ENCODE results near the gene PRR22. TPM values are rescaled to one million over a fixed set of nuclear protein-coding genes. Genes with fewer than 3 reads are reported as not detected.

The PRR22 gene
- total RNA-seq, result 0.26 and 0.37 TPM in 2 replicates

DNA sequence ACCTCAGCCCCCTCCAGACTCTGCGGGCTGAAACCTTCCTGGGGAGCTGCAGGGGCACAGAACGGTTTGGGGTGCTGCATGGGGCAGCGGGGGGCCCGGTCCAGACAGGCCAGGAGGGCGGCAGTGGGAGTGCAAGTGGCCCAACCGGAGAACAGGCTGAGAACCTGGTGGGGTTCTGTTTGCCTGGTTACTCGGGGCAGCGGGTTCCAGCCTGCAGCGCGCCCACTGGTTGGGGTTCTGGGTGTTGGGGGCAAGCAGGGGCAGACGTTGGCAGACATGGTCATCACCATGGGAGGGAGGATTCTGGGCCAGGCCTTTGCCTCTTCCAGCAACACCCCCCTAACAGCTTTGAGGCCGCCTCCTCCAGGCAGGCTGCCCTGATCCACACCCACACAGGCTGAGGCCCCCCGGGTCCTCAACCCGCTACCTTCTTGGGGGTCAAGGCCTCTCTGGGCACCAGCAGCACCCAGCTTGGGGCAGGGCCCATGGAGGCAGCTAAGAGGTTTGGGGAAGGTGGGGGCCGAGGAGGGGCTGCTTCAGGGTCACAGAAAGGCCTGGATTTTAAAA lies at the start of gene PRR22:
Gene PRR22 (minus strand): TSS at position 166 of the 567 bp plus-strand sequence. CDS start 86 bp downstream, at position 80.

DNA sequence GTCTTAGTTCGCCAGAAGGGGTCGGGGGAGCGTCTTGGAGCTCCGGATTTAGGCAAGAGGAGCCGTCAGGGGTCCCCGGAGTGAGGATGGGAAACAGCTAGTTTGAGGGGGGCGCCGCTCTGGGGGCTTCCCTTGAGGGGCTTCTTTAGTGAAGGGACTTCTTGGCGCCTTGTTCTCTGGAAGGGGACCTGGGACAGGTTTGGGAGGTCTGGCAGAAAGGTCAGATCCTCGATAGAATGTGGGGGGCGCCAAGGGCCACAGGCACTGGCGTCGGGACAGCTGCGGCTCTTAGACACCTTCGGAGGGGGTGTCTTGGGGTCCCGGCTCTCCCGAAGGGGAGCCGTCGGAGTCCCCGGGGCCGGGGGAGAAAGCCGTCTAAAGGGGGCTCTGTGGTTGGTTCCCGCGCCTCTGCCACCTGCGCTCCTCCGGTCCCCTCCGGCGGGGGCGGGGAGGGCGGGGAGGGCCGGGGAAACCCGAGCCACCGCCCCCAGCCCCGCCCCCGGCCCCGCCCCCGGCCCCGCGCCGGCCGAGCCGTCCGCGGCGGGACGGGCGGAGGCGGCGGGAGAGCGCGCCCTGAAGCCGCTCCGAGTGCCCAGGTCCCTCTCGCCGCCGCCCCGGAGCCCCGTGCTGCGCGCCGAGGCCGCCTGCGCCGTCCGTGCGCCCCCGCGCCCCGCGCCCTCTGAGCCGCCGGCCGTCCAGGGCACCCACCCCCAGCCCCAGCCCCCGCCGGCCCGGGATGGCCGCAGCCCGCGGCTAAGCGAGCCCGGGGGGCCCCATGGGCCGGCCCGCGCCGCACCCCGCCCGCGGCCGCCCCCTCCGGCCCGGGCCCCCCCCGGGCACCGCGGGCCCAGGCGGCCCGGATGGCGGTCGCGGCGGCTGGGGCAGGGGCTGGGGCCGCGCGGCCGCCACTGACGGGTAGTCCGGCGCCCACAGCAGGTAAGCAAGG lies 20.2 kb upstream of the PRR22 start, which contains the start of gene NRTN:
Gene NRTN (plus strand): TSS at position 552 of the 946 bp plus-strand sequence. CDS start 19,099 bp downstream, outside the sequence.

DNA sequence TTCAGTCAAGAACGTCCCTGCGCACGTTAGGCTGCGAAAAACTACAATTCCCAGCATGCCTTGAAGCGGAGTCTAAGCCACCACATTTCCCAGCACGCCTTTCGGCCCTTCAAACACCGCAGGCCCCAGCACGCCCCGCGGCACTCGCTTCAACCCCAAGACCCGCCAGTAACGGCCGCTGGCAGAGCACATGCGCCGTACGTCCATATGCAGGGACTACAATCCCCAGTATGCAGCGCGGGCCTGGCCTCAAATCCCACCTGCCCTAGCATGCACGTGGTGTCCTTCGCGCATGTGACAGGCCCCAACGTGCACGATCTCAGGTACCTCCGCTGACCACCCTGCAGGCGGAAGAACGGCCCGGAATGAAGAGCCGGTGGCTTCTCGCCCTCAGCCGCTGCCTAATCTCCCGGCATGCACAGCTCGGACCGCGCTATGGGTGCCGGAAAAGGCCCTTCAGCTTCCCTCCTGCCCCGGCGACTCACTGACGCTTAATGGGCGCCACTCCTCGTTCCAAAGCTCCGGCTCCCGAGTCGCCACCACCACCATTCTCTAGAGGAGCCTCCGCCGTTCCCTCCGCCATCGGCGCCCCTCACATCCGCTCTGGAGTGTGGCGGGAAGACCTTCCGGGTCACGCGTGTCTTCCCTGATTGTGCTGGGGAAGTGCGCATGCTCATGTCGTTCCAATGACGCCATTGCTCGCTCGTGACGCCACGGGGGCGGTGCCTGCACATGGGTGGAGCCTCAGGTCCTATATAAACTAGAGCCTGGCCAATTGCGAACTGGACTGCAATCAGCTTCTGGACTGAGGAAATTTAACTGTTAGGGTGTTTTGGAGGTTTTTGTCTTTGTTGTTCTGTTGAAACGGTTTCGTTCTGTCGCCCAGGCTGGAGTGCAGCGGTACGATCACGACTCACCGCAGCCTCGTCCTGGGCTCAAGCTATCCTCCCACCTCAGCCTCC lies 6.3 kb upstream of the PRR22 start, which contains the start of gene DUS3L:
Gene DUS3L (minus strand): TSS at position 605 of the 962 bp plus-strand sequence. CDS start 22 bp downstream, at position 583.

Other genes with a start within 250 kb of the PRR22 start
- gene TINCR, start 216.8 kb downstream of the PRR22 start, total RNA-seq, result 0.12 TPM in 1 of 2 replicates, not detected in the other
- gene SAFB2, start 162.0 kb downstream of the PRR22 start, total RNA-seq, result 32.4 and 32.9 TPM in 2 replicates
- gene SAFB, start 161.7 kb downstream of the PRR22 start, total RNA-seq, result 39.4 and 56.7 TPM in 2 replicates
- 43.5 and 51.8 TPM in 2 replicates for gene MICOS13, start 104.2 kb downstream of the PRR22 start, total RNA-seq
- 9.1 and 9.6 TPM in 2 replicates for gene HSD11B1L, start 103.7 kb downstream of the PRR22 start, total RNA-seq
- gene RPL36, start 94.5 kb downstream of the PRR22 start, total RNA-seq, result 348 and 461 TPM in 2 replicates
- 59.6 and 81.6 TPM in 2 replicates for gene LONP1, start 64.6 kb downstream of the PRR22 start, total RNA-seq
- gene CATSPERD, start 64.1 kb downstream of the PRR22 start, total RNA-seq, result not detected in 2 replicates
- 18.8 and 25.2 TPM in 2 replicates for gene DUS3L, start 6.4 kb upstream of the PRR22 start, total RNA-seq
- not detected in 2 replicates for gene NRTN, start 20.3 kb upstream of the PRR22 start, total RNA-seq
- gene FUT6, start 55.0 kb upstream of the PRR22 start, total RNA-seq, result not detected in 2 replicates
- not detected in 2 replicates for gene FUT3, start 66.7 kb upstream of the PRR22 start, total RNA-seq
- not detected in 2 replicates for gene FUT5, start 85.8 kb upstream of the PRR22 start, total RNA-seq
- 216 and 293 TPM in 2 replicates for gene NDUFA11, start 119.0 kb upstream of the PRR22 start, total RNA-seq
- 5.5 and 6.7 TPM in 2 replicates for gene VMAC, start 120.1 kb upstream of the PRR22 start, total RNA-seq
- gene CAPS, start 129.5 kb upstream of the PRR22 start, total RNA-seq, result 18.1 and 21.3 TPM in 2 replicates
- gene RANBP3, start 193.4 kb upstream of the PRR22 start, total RNA-seq, result 32.5 and 36.2 TPM in 2 replicates